HG02623 (cell line): ENCODE results near the gene AP1S3.
A peak's percentile ranks its signal among the peaks of the same experiment; 100 is the strongest.
"Not testable (repeated sequence)": the region's sequence is repeated elsewhere in the genome, so short reads cannot be mapped to it uniquely, and the experiment has no call there.

Experiments
- ATAC-seq: cut with Tn5 transposase; IDR thresholded peaks from one replicate; pipeline ENCODE4 v1.9.1; 2021; ENCODE audit warnings: moderate library complexity; ENCODE audit not compliant: unreplicated experiment

Gene AP1S3

GRCh38 chr2:223837287-223838061, at the start of gene AP1S3:
Gene AP1S3, minus strand, starts transcription at chr2:223837582. Its CDS starts 132 bp downstream, at chr2:223837450.
- ATAC-seq: peak; percentile 66

GRCh38 chr2:223887127-223887526, 49.7 kb upstream of the AP1S3 start:
- ATAC-seq: no peak

GRCh38 chr2:223886726-223887125, 49.3 kb upstream of the AP1S3 start:
- ATAC-seq: no peak

- ATAC-seq: peak; percentile 79
Observed at GRCh38 chr2:223884399-223884798, 47.0 kb upstream of the AP1S3 start.

GRCh38 chr2:223882715-223883114, 45.3 kb upstream of the AP1S3 start:
- no peak for ATAC-seq

- ATAC-seq: no peak
Observed at GRCh38 chr2:223880796-223881195, 43.4 kb upstream of the AP1S3 start.

GRCh38 chr2:223877721-223878410, 40.5 kb upstream of the AP1S3 start:
- ATAC-seq: peak; percentile 65

GRCh38 chr2:223873672-223874071, 36.3 kb upstream of the AP1S3 start:
- no peak for ATAC-seq

GRCh38 chr2:223872772-223873171, 35.4 kb upstream of the AP1S3 start:
- ATAC-seq: not testable (repeated sequence)

- ATAC-seq: not testable (repeated sequence)
Observed at GRCh38 chr2:223871661-223872060, 34.3 kb upstream of the AP1S3 start.

- no peak for ATAC-seq
Observed at GRCh38 chr2:223870840-223871611, 33.6 kb upstream of the AP1S3 start.

- ATAC-seq: peak; percentile 70
Observed at GRCh38 chr2:223868005-223868404, 30.6 kb upstream of the AP1S3 start.

GRCh38 chr2:223865907-223866508, 28.6 kb upstream of the AP1S3 start:
- ATAC-seq: no peak

- ATAC-seq: no peak
Observed at GRCh38 chr2:223865124-223865523, 27.7 kb upstream of the AP1S3 start.

- no peak for ATAC-seq
Observed at GRCh38 chr2:223863491-223863890, 26.1 kb upstream of the AP1S3 start.

GRCh38 chr2:223860809-223861738, 23.7 kb upstream of the AP1S3 start:
- ATAC-seq: no peak

GRCh38 chr2:223859070-223859469, 21.7 kb upstream of the AP1S3 start:
- ATAC-seq: no peak

- ATAC-seq: no peak
Observed at GRCh38 chr2:223856584-223856983, 19.2 kb upstream of the AP1S3 start.

GRCh38 chr2:223856021-223856420, 18.6 kb upstream of the AP1S3 start:
- ATAC-seq: no peak

GRCh38 chr2:223855426-223855825, 18.0 kb upstream of the AP1S3 start:
- ATAC-seq: no peak
